ENCODE data around the gene CNOT1. TPM values are rescaled to one million over a fixed set of nuclear protein-coding genes. Genes with fewer than 3 reads are reported as not detected.
"Not testable (repeated sequence)": the region's sequence is repeated elsewhere in the genome, so short reads cannot be mapped to it uniquely, and the experiment has no call there.

The CNOT1 gene
- total and polyA plus RNA-seq, 2 donors = 74.4 to 141 TPM

DNA sequence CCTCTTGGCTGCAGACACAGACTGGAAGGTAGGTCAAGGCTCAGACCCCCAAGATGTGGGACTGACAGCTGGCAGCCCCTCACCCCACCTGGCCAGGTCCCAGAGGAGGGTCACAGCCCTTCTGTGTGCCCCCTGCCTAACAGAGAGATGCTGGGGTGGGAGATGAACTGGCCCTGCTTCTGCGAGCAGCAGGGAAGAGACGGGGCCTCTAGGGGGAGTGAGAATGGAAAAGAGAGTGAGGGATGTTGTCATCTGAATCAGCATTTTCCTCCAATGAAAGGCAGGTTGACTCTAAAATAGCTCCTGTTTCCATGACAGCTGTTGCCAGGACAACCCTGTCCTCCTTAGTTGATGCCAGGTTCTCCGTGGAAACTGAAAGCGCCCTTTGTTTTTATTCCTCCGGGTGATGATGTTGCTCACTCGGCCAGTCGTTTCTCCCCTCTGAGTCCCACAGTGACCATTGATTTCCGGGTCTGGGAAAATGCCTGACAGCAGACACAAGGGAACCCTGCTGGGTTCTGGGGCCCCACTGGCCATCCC, 134.6 kb downstream of the CNOT1 start:
- DNase-seq (ENCODE audit: extremely low spot score) = peak; percentile 85
- H3K27ac ChIP-seq (ENCODE audit: low read depth) = no peak overlapping the region
- no peaks in the 10 kb centered on the region for H3K36me3 ChIP-seq (ENCODE audit: insufficient read depth)
- WGBS = 7% methylated on average over 8 of the region's 8 CpGs
- no peak overlapping the region for H3K4me3 ChIP-seq (ENCODE audit: low read depth, low read length)
- no peaks in the 10 kb centered on the region for H3K4me1 ChIP-seq (ENCODE audit: insufficient read depth)

- WGBS = 76% methylated on average over 20 of the region's 20 CpGs
- no peak overlapping the region for H3K27ac ChIP-seq (ENCODE audit: low read depth)
- H3K4me3 ChIP-seq (ENCODE audit: low read depth, low read length) = no peak overlapping the region
- no peak for DNase-seq (ENCODE audit: extremely low spot score)
- no peaks in the 10 kb centered on the region for H3K4me1 ChIP-seq (ENCODE audit: insufficient read depth)
- no peaks in the 10 kb centered on the region for H3K36me3 ChIP-seq (ENCODE audit: insufficient read depth)
These were observed 135.7 kb downstream of the CNOT1 start for GRCh38 chr16:58493756-58494431.

- Histone ChIP-seq H3K36me3 (ENCODE audit: insufficient read depth) (no peaks in the 10 kb centered on the region), H3K4me1 (ENCODE audit: insufficient read depth) (no peaks in the 10 kb centered on the region), H3K27ac (ENCODE audit: low read depth) (no peak overlapping the region), H3K4me3 (ENCODE audit: low read depth, low read length) (no peak overlapping the region)
- 53% methylated on average over 5 of the region's 5 CpGs for WGBS
- no peak for DNase-seq (ENCODE audit: extremely low spot score)
These were observed 136.9 kb downstream of the CNOT1 start for GRCh38 chr16:58492735-58493134.

- no peak for DNase-seq (ENCODE audit: extremely low spot score)
- H3K4me3 ChIP-seq (ENCODE audit: low read depth, low read length) = no peak overlapping the region
- no peaks in the 10 kb centered on the region for H3K36me3 ChIP-seq (ENCODE audit: insufficient read depth)
- H3K27ac ChIP-seq (ENCODE audit: low read depth) = no peak overlapping the region
- H3K4me1 ChIP-seq (ENCODE audit: insufficient read depth) = no peaks in the 10 kb centered on the region
- WGBS = 64% methylated on average over 4 of the region's 4 CpGs
These were observed 137.6 kb downstream of the CNOT1 start for GRCh38 chr16:58492066-58492465.

DNA sequence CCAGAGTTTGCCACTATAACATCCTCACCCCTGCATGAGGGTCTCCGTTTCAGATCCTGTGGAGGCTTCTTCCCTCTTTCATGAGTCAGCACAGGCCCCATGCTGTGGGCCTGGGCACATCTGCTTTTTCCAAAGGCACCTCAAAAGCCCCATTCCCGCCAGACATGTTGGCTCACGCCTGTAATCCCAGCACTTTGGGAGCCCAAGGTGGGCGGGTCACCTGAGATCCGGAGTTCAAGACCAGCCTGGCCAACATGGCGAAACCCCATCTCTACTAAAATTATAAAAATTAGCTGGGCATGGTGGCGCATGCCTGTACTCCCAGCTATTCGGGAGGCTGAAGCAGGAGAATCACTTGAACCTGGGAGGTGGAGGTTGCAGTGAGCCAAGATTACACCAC, 139.1 kb downstream of the CNOT1 start:
- 91% methylated on average over 8 of the region's 8 CpGs for WGBS
- not testable (repeated sequence) for H3K4me3 ChIP-seq (ENCODE audit: low read depth, low read length); H3K27ac ChIP-seq (ENCODE audit: low read depth); DNase-seq (ENCODE audit: extremely low spot score); H3K36me3 ChIP-seq (ENCODE audit: insufficient read depth); H3K4me1 ChIP-seq (ENCODE audit: insufficient read depth)

DNA sequence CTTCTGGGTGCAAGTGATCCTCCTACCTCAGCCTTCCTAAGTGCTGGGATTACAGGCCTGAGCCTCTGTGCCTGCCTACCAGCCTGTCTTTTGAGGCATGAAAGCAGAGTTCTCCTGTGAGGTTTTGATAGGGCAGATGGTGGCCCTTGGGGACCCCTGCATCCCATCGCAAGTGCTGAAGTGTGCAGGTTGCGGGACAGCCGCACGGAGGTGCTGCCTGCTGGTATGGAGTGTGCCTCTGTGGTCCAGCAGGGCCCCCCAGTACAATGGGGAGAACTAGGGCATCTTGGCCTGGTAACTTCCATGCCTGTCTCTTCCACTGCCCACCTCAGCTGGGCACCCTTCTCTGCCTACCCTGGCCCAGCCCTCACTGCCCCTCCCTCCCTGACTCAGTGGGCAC, 139.6 kb downstream of the CNOT1 start:
- no peaks in the 10 kb centered on the region for H3K36me3 ChIP-seq (ENCODE audit: insufficient read depth)
- 95% methylated on average over 4 of the region's 4 CpGs for WGBS
- no peak overlapping the region for H3K27ac ChIP-seq (ENCODE audit: low read depth)
- no peak for DNase-seq (ENCODE audit: extremely low spot score)
- H3K4me3 ChIP-seq (ENCODE audit: low read depth, low read length) = no peak overlapping the region
- H3K4me1 ChIP-seq (ENCODE audit: insufficient read depth) = no peaks in the 10 kb centered on the region

DNA sequence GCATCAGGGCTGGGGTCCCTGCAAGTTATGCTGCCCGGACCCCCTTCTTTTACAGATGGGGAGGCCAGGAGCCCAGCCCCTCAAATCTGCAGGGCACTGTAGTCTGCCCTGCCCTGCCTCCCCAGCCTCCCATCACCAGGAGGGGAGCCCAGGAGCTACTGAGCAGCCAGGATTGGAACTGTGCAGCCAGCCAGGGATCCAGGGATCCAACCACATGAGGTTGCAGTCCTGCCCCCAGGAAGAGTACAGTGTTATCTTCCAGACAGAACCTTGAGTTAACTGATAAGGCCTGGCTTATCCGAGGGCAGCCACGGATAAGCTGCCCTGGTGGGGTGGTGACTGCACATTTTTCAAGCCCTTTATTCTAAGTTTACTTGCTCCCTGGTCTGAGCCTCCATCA, 141.1 kb downstream of the CNOT1 start:
- H3K4me1 ChIP-seq (ENCODE audit: insufficient read depth) = no peaks in the 10 kb centered on the region
- H3K27ac ChIP-seq (ENCODE audit: low read depth) = no peak overlapping the region
- DNase-seq (ENCODE audit: extremely low spot score) = no peak
- H3K36me3 ChIP-seq (ENCODE audit: insufficient read depth) = no peaks in the 10 kb centered on the region
- 51% methylated on average over 3 of the region's 3 CpGs for WGBS
- no peak overlapping the region for H3K4me3 ChIP-seq (ENCODE audit: low read depth, low read length)

- H3K4me1 ChIP-seq (ENCODE audit: insufficient read depth) = no peaks in the 10 kb centered on the region
- no peak overlapping the region for H3K27ac ChIP-seq (ENCODE audit: low read depth)
- WGBS = 17% methylated on average over 43 of the region's 43 CpGs
- no peak for DNase-seq (ENCODE audit: extremely low spot score)
- H3K4me3 ChIP-seq (ENCODE audit: low read depth, low read length) = no peak overlapping the region
- no peaks in the 10 kb centered on the region for H3K36me3 ChIP-seq (ENCODE audit: insufficient read depth)
These were observed 141.9 kb downstream of the CNOT1 start for GRCh38 chr16:58487566-58488351.

GRCh38 chr16:58485184-58485887, 144.3 kb downstream of the CNOT1 start:
- Histone ChIP-seq H3K36me3 (ENCODE audit: insufficient read depth) (no peaks in the 10 kb centered on the region), H3K4me1 (ENCODE audit: insufficient read depth) (no peaks in the 10 kb centered on the region), H3K27ac (ENCODE audit: low read depth) (no peak overlapping the region), H3K4me3 (ENCODE audit: low read depth, low read length) (no peak overlapping the region)
- whole genome bisulfite sequencing = 63% methylated on average over 11 of the region's 11 CpGs
- no peak for DNase-seq (ENCODE audit: extremely low spot score)

GRCh38 chr16:58481931-58482330, 147.7 kb downstream of the CNOT1 start:
- no peak overlapping the region for H3K27ac ChIP-seq (ENCODE audit: low read depth)
- 75% methylated on average over 8 of the region's 8 CpGs for WGBS
- DNase-seq (ENCODE audit: extremely low spot score) = no peak
- H3K36me3 ChIP-seq (ENCODE audit: insufficient read depth) = no peaks in the 10 kb centered on the region
- no peaks in the 10 kb centered on the region for H3K4me1 ChIP-seq (ENCODE audit: insufficient read depth)
- no peak overlapping the region for H3K4me3 ChIP-seq (ENCODE audit: low read depth, low read length)

DNA sequence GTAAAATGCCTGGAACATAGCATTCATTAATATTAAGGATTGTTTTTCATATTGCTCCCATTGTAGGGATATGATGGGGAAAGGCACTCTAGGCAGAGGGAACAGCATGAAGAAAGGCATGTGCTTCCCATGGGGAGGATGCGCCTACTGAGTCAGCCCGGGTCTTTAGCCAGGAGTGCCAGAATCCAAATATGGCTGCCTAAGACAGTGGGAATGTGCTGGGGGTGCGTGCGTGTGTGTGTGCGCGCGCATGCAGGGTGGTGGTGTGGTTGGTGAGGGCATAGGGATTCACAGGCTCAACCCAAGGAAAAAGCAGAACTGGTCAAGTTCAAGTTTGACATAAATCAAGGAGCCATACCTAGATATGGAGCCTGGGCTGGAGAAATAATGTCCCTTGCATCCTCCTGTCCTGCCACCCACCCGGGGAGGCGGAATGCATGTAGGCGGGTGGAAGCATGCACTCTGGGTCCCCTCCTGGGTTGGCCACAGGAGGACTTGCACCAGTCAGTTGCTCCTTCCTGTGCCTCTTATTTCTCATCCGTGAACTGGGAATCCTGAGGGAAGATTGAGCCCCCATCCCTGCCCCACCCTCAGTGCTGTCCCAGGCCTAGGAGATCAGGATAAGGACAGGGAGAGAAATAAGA, 148.3 kb downstream of the CNOT1 start:
- no peak overlapping the region for H3K27ac ChIP-seq (ENCODE audit: low read depth)
- no peaks in the 10 kb centered on the region for H3K36me3 ChIP-seq (ENCODE audit: insufficient read depth)
- WGBS = 94% methylated on average over 11 of the region's 11 CpGs
- H3K4me3 ChIP-seq (ENCODE audit: low read depth, low read length) = no peak overlapping the region
- no peak for DNase-seq (ENCODE audit: extremely low spot score)
- no peaks in the 10 kb centered on the region for H3K4me1 ChIP-seq (ENCODE audit: insufficient read depth)

DNA sequence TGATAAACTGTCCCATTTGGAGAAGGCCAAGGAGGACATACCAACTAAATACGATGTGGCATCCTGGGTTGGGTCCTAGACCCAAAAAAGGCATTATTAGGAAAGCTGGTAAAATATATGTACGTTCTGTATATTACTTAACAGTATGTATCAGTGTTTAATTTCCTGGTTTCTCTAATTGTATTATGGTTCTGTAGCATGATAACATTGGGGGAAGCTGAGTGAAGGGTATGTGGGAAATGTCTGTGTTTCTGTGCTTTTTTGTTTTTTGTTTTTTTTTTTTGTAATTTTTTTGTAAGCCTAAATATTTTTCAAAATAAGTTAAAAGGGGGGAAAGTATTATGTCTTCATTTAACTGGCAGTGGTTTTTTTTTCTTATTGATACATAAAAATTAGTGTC, 151.2 kb downstream of the CNOT1 start:
- WGBS = 89% methylated on average over 2 of the region's 2 CpGs
- Histone ChIP-seq H3K4me1 (ENCODE audit: insufficient read depth) (no peaks in the 10 kb centered on the region), H3K36me3 (ENCODE audit: insufficient read depth) (no peaks in the 10 kb centered on the region), H3K4me3 (ENCODE audit: low read depth, low read length) (no peak overlapping the region), H3K27ac (ENCODE audit: low read depth) (no peak overlapping the region)
- no peak for DNase-seq (ENCODE audit: extremely low spot score)

GRCh38 chr16:58476791-58477190, 152.8 kb downstream of the CNOT1 start:
- no peaks in the 10 kb centered on the region for H3K36me3 ChIP-seq (ENCODE audit: insufficient read depth)
- no peak for DNase-seq (ENCODE audit: extremely low spot score)
- 54% methylated on average over 1 of the region's 1 CpG for WGBS
- H3K4me1 ChIP-seq (ENCODE audit: insufficient read depth) = no peaks in the 10 kb centered on the region
- no peak overlapping the region for H3K4me3 ChIP-seq (ENCODE audit: low read depth, low read length)
- H3K27ac ChIP-seq (ENCODE audit: low read depth) = no peak overlapping the region
